ENCODE results near the gene SPEF1.
"Not testable (repeated sequence)": the region's sequence is repeated elsewhere in the genome, so short reads cannot be mapped to it uniquely, and the experiment has no call there.

- not testable (repeated sequence) for TF ChIP-seq POLR2A, EP300 (IDR thresholded peaks at IDR 0.05)
These were observed 8.0 kb upstream of the SPEF1 start for GRCh38 chr20:3789201-3789600.

Measured in tibial nerve (tissue), 3 donors.